Mononuclear cell (primary cell): Measurements from ENCODE around the gene AGRN. TPM values are rescaled to one million over a fixed set of nuclear protein-coding genes. Genes with fewer than 3 reads are reported as not detected.
"Not testable (repeated sequence)": the region's sequence is repeated elsewhere in the genome, so short reads cannot be mapped to it uniquely, and the experiment has no call there.

ENCODE experiments used
- H3K27me3 ChIP-seq: 2 replicates; pipeline ENCODE4 v1.6.0; 2011; ENCODE audit warnings: low read length, control low read depth; ENCODE audit not compliant: insufficient read depth
- H3K4me1 ChIP-seq: 2 replicates; pipeline ENCODE4 v1.5.1; 2011; ENCODE audit warnings: mild to moderate bottlenecking, low read length, control low read depth; ENCODE audit not compliant: insufficient read depth
- H3K4me3 ChIP-seq: 2 replicates; pipeline ENCODE4 v1.5.1; 2011; ENCODE audit warnings: mild to moderate bottlenecking, low read length, moderate library complexity
- H3K9me3 ChIP-seq: 2 replicates; pipeline ENCODE4 v1.5.1; 2011; ENCODE audit warnings: low read depth, mild to moderate bottlenecking, control low read depth, low read length
- total RNA-seq: library from RNA; depleted of rRNA; stranded (reverse); fragments of >200 nt; gene quantifications from one replicate; pipeline ENCODE4 v1.2.3, GENCODE V29; 2012

AGRN gene
- total RNA-seq, 1 donor: 2.6 TPM

DNA sequence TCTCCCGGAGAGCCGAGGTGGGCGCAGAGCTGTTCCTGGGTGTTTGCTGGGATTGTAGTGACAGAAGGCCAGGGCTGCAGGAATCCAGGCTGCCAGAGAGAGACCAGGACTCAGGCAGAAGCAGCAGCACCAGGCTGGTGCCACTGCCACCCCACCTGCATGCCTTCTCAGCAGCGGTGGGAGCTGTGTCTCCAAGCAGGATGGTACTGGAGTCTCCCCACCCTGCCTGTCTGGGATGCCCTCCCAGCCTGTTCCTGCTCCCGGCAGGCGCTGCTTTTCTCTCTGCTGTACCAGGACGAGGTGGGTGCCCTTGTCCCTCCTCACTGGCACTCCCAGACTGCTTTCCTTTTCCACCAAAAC is 15.5 kb upstream of the AGRN start:
- Histone ChIP-seq H3K27me3 (peaks cover 39% of the 10 kb centered on the region), H3K4me1 (peaks cover 32% of the 10 kb centered on the region), H3K4me3 (no peak overlapping the region), H3K9me3 (no peaks in the 10 kb centered on the region)

DNA sequence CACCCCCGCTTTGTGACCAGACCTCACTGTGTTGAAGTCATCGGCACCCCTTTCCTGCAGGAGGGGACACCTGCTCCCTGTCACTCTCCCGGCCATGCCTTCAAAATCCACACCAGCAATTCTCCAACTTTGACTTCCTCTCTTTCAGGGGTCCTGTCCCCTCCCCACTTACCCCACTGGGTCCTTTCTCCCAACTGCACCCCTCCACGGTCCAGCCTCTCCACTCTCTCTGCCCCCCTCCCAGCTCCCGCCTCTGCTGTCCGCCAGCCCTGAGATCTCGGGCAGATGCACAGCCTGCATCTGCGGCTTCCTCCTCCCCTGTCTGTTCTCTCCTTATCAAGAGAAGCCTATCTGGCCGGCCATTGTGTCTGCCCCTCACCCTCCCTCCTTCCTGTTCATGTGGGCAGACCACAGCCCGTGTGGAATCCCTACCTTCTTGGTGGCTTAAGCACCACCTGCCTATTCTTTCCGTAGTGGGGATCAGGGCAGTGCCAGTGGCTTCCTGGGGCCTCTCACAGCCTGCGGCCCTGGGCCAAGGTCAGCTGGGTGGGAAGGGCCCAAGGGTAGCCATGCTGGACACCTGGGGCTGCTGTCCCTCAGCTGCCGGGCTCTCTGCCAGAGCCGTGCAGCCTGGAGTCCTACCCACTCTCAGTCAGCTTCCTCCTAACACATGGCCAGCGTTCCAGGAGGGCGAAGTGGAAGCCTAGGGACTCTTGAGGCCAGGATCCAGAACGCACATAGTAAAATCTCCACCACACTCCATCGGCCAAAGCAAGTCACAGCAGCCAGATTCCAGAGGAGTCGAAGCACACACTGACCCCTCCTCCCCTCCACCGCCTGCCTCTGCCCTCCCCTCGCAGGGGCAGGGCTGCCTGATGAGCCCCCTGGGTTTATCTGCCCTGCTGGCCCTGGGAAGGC is 14.9 kb upstream of the AGRN start:
- Histone ChIP-seq H3K27me3 (peaks cover 39% of the 10 kb centered on the region), H3K4me1 (peaks cover 27% of the 10 kb centered on the region), H3K4me3 (no peak overlapping the region), H3K9me3 (no peaks in the 10 kb centered on the region)

GRCh38 chr1:1005774-1006304 is 14.1 kb upstream of the AGRN start:
- Histone ChIP-seq H3K9me3 (no peaks in the 10 kb centered on the region), H3K4me1 (peaks cover 19% of the 10 kb centered on the region), H3K27me3 (peaks cover 32% of the 10 kb centered on the region), H3K4me3 (no peak overlapping the region)

GRCh38 chr1:1006305-1007159 is 13.4 kb upstream of the AGRN start:
- H3K4me1 ChIP-seq: peaks cover 12% of the 10 kb centered on the region
- no peak overlapping the region for H3K4me3 ChIP-seq
- H3K9me3 ChIP-seq: no peaks in the 10 kb centered on the region
- H3K27me3 ChIP-seq: peaks cover 25% of the 10 kb centered on the region

DNA sequence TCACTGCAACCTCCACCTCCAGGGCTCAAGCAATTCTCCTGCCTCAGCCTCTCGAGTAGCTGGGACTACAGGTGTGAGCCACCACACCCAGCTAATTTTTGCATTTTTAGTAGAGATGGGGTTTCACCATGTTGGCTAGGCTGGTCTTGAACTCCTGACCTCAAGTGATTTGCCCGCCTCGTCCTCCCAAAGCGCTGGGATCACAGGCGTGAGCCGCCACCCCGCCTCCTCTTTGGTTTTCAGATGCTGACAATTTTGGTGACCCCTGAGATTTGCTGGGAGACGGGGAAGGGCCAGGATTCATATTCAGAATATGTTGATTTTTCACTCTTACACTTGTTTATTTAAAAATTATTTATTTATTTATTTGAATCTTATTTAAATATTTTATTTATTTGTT is 9.8 kb upstream of the AGRN start:
- H3K4me3 ChIP-seq: not testable (repeated sequence)
- peaks cover 25% of the 10 kb centered on the region for H3K4me1 ChIP-seq

DNA sequence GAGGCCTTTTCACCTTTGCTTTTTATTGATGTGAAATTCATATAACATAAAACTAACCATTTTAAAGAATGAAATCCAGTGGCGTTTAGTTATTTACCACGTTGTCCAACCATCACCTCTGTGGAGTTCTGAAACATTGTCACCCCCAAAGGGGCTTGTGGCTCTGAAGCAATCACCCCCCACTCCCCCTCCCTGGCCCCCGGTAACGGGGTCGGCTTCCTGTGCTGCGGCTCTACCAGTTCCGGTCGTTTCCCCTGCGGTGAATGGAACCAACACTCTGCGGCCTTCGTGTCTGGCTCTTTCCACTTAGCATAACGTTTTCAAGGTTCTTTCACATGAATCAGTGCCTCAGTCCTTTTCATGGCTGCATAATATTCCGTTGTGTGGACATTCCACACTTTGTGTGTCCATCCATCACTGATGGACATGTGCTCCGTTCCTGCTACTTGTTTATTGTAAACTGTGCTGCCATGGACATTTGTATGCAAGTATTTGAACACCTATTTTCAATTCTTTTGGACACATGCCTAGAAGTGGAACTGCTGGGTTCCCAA is 8.4 kb upstream of the AGRN start:
- Histone ChIP-seq H3K9me3 (no peaks in the 10 kb centered on the region), H3K27me3 (no peaks in the 10 kb centered on the region), H3K4me3 (no peak overlapping the region), H3K4me1 (peaks cover 23% of the 10 kb centered on the region)

More for the DNA sequence above, 9.8 kb upstream of the AGRN start:
- H3K9me3 ChIP-seq, H3K27me3 ChIP-seq: not testable (repeated sequence)

DNA sequence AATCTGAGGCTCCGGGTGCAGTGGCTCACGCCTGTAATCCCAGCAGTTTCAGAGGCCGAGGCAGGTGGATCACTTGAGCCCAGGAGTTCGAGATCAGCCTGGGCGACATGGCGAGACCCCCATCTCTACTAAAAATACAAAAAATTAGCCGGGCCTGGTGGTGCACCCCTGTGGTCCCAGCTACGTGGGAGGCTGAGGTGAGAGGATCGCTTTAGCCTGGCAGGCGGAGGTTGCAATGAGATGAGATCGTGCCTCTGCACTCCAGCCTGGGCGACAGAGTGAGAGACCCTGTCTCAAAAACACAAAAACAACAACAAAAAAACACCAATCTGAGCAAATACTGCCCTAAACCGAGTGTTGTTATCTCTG is 7.2 kb upstream of the AGRN start:
- not testable (repeated sequence) for H3K9me3 ChIP-seq
- H3K4me3 ChIP-seq: peak overlapping the region; percentile 81

GRCh38 chr1:1013105-1013921 is 6.6 kb upstream of the AGRN start, which contains the start of gene ISG15:
ISG15 (plus strand) TSS chr1:1013497; CDS start chr1:1013574, 77 bp downstream.
- H3K9me3 ChIP-seq: no peaks in the 10 kb centered on the region
- H3K4me1 ChIP-seq: peaks cover 23% of the 10 kb centered on the region
- H3K27me3 ChIP-seq: no peaks in the 10 kb centered on the region
- peak within 1 kb of the TSS; percentile 81 for H3K4me3 ChIP-seq

More for the DNA sequence above, 7.2 kb upstream of the AGRN start:
- H3K27me3 ChIP-seq: not testable (repeated sequence)
- H3K4me1 ChIP-seq: peaks cover 23% of the 10 kb centered on the region

GRCh38 chr1:1013922-1014648 is 5.8 kb upstream of the AGRN start:
- Histone ChIP-seq H3K4me1 (peaks cover 26% of the 10 kb centered on the region), H3K4me3 (peak overlapping the region; percentile 81), H3K9me3 (no peaks in the 10 kb centered on the region), H3K27me3 (no peaks in the 10 kb centered on the region)

DNA sequence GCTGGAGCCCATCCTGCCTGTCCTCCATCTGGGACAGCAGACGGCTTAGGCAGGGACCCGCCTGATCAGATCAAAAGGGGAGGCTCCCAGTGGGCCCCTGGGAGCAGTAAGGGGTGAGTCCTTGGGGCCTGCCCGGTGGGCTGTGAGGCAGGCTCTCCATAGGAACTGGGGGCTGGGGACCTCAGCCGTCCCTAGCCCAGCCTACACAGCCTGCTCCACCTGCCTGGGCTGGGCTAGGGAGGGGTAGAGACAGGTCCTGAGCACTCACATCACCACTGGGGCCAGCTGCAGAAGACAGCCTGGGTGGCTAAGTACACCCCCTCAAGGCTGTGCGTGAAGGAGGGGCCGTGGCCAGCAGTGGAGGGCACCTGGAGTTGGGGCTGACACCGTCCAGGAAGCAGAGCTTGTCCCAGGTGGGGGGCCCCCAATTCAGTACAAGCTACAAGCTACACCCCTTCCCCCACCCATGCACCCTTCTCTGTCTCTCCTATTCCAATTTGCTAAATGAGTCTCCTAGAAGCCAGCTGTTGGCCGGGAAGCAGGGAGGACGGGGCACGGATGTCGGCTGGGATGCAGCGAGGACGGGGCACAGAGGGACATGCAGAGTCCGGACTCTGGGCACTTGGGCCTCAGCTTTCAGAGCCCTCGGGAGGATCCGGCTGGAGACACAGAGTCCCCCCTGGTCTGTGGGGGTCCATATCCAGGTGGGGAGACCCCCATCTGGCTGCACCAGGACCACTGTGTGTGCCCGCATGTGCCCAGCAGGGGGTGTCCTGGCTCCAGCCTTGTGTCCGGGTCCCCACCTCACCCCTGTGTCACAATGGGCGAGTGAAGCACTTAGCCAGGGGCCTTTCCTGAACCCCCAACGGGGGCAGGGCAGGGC is 4.9 kb upstream of the AGRN start:
- H3K4me3 ChIP-seq: no peak overlapping the region
- no peaks in the 10 kb centered on the region for H3K27me3 ChIP-seq
- H3K4me1 ChIP-seq: peaks cover 28% of the 10 kb centered on the region
- H3K9me3 ChIP-seq: no peaks in the 10 kb centered on the region

DNA sequence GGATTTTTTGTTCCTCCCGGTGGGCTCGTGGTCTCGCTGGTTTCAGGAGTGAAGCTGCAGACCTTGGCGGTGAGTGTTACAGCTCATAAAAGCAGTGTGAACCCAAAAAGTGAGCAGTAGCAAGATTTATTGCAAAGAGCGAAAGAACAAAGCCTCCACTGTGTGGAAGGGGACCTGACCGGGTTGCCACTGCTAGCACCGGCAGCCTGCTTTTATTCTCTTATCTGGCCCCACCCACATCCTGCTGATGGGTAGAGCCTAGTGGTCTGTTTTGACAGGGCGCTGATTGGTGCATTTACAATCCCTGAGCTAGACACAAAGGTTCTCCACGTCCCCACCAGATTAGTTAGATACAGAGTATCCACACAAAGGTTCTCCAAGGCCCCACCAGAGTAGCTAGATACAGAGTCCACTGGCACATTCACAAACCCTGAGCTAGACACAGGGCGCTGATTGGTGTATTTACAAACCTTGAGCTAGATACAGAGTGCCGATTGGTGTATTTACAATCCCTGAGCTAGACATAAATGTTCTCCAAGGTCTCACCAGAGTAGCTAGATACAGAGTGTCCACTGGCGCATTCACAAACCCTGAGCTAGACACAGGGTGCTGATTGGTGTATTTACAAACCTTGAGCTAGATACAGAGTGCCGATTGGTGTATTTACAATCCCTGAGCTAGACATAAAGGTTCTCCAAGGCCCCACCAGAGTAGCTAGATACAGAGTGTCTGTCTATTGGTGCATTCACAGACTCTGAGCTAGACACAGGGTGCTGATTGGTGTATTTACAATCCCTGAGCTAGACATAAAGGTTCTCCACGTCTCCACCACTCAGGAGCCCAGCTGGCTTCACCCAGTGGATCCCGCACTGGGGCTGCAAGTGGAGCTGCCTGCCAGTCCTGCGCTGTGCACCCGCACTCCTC is 2.3 kb upstream of the AGRN start:
- not testable (repeated sequence) for H3K4me3 ChIP-seq, H3K27me3 ChIP-seq, H3K9me3 ChIP-seq
- H3K4me1 ChIP-seq: peaks cover 31% of the 10 kb centered on the region

DNA sequence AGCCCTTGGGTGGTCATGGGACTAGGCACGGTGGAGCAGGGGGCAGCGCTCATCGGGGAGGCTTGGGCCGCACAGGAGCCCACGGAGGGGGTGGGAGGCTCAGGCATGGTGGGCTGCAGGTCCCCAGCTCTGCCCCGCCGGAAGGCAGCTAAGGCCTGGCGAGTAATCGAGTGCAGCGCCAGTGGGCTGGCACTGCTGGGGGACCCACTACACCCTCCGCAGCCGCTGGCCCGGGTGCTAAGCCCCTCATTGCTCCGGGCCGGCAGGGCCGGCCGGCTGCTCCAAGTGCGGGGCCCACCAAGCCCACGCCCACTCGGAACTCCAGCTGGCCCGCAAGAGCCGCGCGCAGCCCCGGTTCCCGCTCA is 1.6 kb upstream of the AGRN start:
- peaks cover 27% of the 10 kb centered on the region for H3K4me1 ChIP-seq
- H3K4me3 ChIP-seq, H3K9me3 ChIP-seq, H3K27me3 ChIP-seq: not testable (repeated sequence)
